ENCODE measurements around the gene TMC5. TPM values are rescaled to one million over a fixed set of nuclear protein-coding genes. Genes with fewer than 3 reads are reported as not detected.

The TMC5 gene
- total RNA-seq, 1 experiment from 2014 or later: 1.2 TPM

DNA sequence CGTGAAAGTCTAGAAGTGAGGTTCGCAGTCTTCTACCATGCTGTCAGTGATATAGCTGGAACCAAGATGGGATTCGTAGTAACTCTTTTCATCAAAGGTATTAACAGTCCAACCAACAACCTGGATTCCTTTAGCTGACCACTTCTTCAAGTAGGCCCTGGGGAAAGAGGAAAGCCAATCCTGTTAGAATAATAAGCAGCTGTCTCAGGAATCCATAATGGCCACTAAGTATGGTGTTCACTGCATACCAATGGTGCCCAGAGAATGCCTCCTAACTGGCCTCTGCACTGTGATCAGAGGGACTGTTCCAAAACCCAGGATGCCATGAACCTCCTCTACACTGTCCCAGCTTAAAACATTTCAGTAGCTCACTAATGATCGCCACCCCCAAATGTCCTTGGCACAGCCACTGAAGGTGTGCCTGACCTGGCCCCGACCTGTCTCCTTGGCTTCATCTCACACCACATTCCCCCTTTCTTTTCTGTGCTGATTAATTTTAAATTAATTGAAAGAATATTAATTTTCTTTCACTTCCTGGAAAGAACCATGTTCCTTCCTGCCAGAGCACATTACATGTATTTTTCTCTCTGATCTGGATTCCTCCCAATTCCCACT, 85.9 kb downstream of the TMC5 start:
- H3K27ac ChIP-seq (ENCODE audit: insufficient read length, low read depth, low read length): no peak overlapping the region
- H3K14ac ChIP-seq (ENCODE audit: insufficient read depth, low read length): no peak overlapping the region
- Mint-ChIP-seq H3K27ac (no peak overlapping the region), H3K4me1 (no peaks in the 10 kb centered on the region), H3K4me3 (no peak overlapping the region), H3K27me3 (ENCODE audit: low read depth) (no peaks in the 10 kb centered on the region), H3K9me3 (no peaks in the 10 kb centered on the region), H3K36me3 (ENCODE audit: insufficient read depth in 1 of 3, low read depth in 3 of 3) (peaks cover 32 to 77% (median 73%) of the 10 kb centered on the region in 3 experiments)
- WGBS (ENCODE audit: extremely low coverage, insufficient read length, low lambda C conversion rate): no CpG with 5 or more reads among the region's 5 CpGs
- H3K4me2 ChIP-seq (ENCODE audit: insufficient read depth, insufficient read length, low read length): no peak overlapping the region
- H3K4ac ChIP-seq (ENCODE audit: low read depth, low read length): no peak overlapping the region
- no peak overlapping the region for H2BK20ac ChIP-seq (ENCODE audit: low read depth, low read length, poor library complexity, severe bottlenecking)
- TF ChIP-seq, protein P1, sequence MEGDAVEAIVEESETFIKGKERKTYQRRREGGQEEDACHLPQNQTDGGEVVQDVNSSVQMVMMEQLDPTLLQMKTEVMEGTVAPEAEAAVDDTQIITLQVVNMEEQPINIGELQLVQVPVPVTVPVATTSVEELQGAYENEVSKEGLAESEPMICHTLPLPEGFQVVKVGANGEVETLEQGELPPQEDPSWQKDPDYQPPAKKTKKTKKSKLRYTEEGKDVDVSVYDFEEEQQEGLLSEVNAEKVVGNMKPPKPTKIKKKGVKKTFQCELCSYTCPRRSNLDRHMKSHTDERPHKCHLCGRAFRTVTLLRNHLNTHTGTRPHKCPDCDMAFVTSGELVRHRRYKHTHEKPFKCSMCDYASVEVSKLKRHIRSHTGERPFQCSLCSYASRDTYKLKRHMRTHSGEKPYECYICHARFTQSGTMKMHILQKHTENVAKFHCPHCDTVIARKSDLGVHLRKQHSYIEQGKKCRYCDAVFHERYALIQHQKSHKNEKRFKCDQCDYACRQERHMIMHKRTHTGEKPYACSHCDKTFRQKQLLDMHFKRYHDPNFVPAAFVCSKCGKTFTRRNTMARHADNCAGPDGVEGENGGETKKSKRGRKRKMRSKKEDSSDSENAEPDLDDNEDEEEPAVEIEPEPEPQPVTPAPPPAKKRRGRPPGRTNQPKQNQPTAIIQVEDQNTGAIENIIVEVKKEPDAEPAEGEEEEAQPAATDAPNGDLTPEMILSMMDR (conservative IDR thresholded peaks at IDR 0.05): no peak
- no peak overlapping the region for H2BK5ac ChIP-seq (ENCODE audit: insufficient read length, low read length)
- no peaks in the 10 kb centered on the region for H3K79me2 ChIP-seq (ENCODE audit: insufficient read depth, low read length)
- H2BK120ac ChIP-seq (ENCODE audit: low read depth, low read length, poor library complexity, severe bottlenecking): no peak overlapping the region
- no peak for DNase-seq
- no peak overlapping the region for H2BK15ac ChIP-seq (ENCODE audit: low read depth, low read length)
- no peaks in the 10 kb centered on the region for H3K4me1 ChIP-seq (ENCODE audit: insufficient read depth, low read length)
- H3K23me2 ChIP-seq (ENCODE audit: insufficient read length, low read depth, low read length, poor library complexity, severe bottlenecking): no peaks in the 10 kb centered on the region
- H3K9ac ChIP-seq (ENCODE audit: extremely low read depth, insufficient read length, low read length): no peak overlapping the region
- no peak overlapping the region for H3K56ac ChIP-seq (ENCODE audit: insufficient read length, low read depth, low read length)
- no peaks in the 10 kb centered on the region for H4K20me1 ChIP-seq (ENCODE audit: control insufficient read depth, insufficient read depth, insufficient read length)
- H3K27me3 ChIP-seq (ENCODE audit: insufficient read depth, low read length): no peaks in the 10 kb centered on the region
- H4K91ac ChIP-seq (ENCODE audit: insufficient read length, low read depth, low read length): no peak overlapping the region
- H4K8ac ChIP-seq (replicated peaks; ENCODE audit: insufficient read length, low read depth, low read length): no peak overlapping the region
- no peak overlapping the region for H2BK12ac ChIP-seq (ENCODE audit: insufficient read length, low read depth, low read length)
- H3K23ac ChIP-seq (ENCODE audit: insufficient read length, low read depth, low read length): no peak overlapping the region
- H2AFZ ChIP-seq (ENCODE audit: low read length): no peak overlapping the region
- H3K18ac ChIP-seq (ENCODE audit: insufficient read length, low read depth, low read length): no peak overlapping the region
- H3K79me1 ChIP-seq (ENCODE audit: insufficient read depth, low read depth, low read length, poor library complexity, severe bottlenecking): no peaks in the 10 kb centered on the region
- H2AK5ac ChIP-seq (ENCODE audit: insufficient read length, low read length): no peak overlapping the region
- H3T11ph ChIP-seq (ENCODE audit: low read length): no peak overlapping the region
- H3K9me3 ChIP-seq (ENCODE audit: control insufficient read depth, low read depth, low read length): no peaks in the 10 kb centered on the region
- no peak overlapping the region for H4K5ac ChIP-seq (ENCODE audit: insufficient read length, low read depth, low read length)
